H1 (cell line): Measurements from ENCODE around the gene TRIOBP. TPM values are rescaled to one million over a fixed set of nuclear protein-coding genes. Genes with fewer than 3 reads are reported as not detected.

Experiments
- EZH2 ChIP-seq: fragments of 200-600 bp; sonication (generic); IDR thresholded peaks from 2 replicates; pipeline ENCODE4 v1.7.1; 2012; ENCODE audit warnings: low read depth, mild to moderate bottlenecking, moderate library complexity, low read length, inconsistent platforms; ENCODE audit not compliant: severe bottlenecking
- PHF8 ChIP-seq: fragments of 200-600 bp; sonication (generic); conservative IDR thresholded peaks from 2 replicates; pipeline ENCODE4 v1.7.1; 2012; ENCODE audit warnings: low read depth, mild to moderate bottlenecking, inconsistent platforms, low read length, moderate library complexity
- RNF2 ChIP-seq: fragments of 200-900, 300-1000 bp; sonication (generic); IDR thresholded peaks from 2 replicates; pipeline ENCODE4 v1.7.1; 2016; ENCODE audit warnings: borderline replicate concordance, low read depth, mild to moderate bottlenecking, antibody characterized with exemption, low read length; ENCODE audit not compliant: poor library complexity, severe bottlenecking; ENCODE audit errors: missing control alignments
- SAP30 ChIP-seq: fragments of 300-600 bp; sonication (generic); IDR thresholded peaks from 2 replicates; pipeline ENCODE4 v1.7.1; 2012; ENCODE audit warnings: low read length, moderate library complexity, mild to moderate bottlenecking, inconsistent platforms; ENCODE audit not compliant: insufficient read depth, insufficient replicate concordance
- SP1 ChIP-seq: IDR thresholded peaks from 2 replicates; pipeline ENCODE4 v1.6.1; 2011; ENCODE audit warnings: low read depth, low read length
- SP2 ChIP-seq: IDR thresholded peaks from 2 replicates; pipeline ENCODE4 v1.6.1; 2012; ENCODE audit warnings: mild to moderate bottlenecking, low read length, inconsistent platforms
- TAF7 ChIP-seq: optimal IDR thresholded peaks from 2 replicates; pipeline ENCODE3; 2011; ENCODE audit warnings: low read depth, mild to moderate bottlenecking, inconsistent platforms, low read length, moderate library complexity, borderline replicate concordance
- USF2 ChIP-seq: IDR thresholded peaks from 2 replicates; pipeline ENCODE4 v1.6.1; 2011; ENCODE audit warnings: low read length, improper control_type of control experiment
- polyA plus RNA-seq, 7 experiments: library from polyadenylated mRNA; depleted of rRNA in 3 of 7; stranded (reverse) in 5 of 7; unstranded in 2 of 7; fragments of >200 nt in 5 of 7; fragments of 200-250 nt in 2 of 7; gene quantifications; 1 replicate in 5 of 7; 2 replicates in 1 of 7; 4 replicates in 1 of 7; pipeline versions ENCODE4 v1.2.1 to v1.2.3, GENCODE V29; 2011 to 2013; ENCODE audit warnings: missing spikeins in 2 of 7, mixed read lengths in 2 of 7
- total RNA-seq: library from RNA; stranded (reverse); fragmentation: NEBNext Ultra II Directional; extraction: Animal tissue kit (Norgen Biotek cat#: 25700); gene quantifications from 2 replicates; pipeline ENCODE4 v1.2.1, GENCODE V29; 2021

TRIOBP gene
- total and polyA plus RNA-seq, 2 of the 8 experiments (the other 6 are each of a cell fraction or from before 2014, with no cell fraction given) = 18.2 to 27.3 TPM

DNA sequence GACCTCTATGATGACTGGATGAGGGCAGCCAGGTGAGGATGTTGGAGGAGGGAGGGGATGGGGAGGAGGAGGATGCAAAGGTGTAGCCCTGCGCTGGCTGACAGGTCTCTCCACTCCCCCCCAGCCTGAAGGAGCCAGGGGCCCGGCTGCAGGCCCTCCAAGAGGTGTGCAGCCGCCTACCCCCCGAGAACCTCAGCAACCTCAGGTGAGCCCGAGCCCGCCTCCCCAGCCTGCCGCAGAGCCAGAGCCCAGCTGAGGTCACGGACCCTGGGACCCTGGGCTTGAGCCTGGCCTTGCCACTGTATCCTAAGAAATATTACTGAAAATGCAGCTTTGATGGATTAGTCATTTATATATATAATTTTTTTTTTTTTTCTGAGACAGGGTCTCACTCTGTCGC is 49.5 kb upstream of the TRIOBP start (continued):
- TF ChIP-seq RNF2 (no peak), USF2 (no peak), EZH2 (no peak), SP1 (no peak), TAF7 (no peak), SAP30 (no peak), PHF8 (no peak), SP2 (no peak)
- TF ChIP-seq, all 59 proteins: peak for 0
